Spleen (tissue), 7 donors: ENCODE measurements around the gene MAPK14.

Experiments used
- CTCF ChIP-seq, 11 experiments: fragments of 200-600 bp in 7 of 11; fragments of 450-650 bp in 4 of 11; sonication (generic) in 4 of 11; IDR thresholded peaks in 8 of 11; conservative IDR thresholded peaks in 3 of 11; 1 replicate in 7 of 11; 2 replicates in 4 of 11; pipeline versions ENCODE4 v1.4.0 to v1.8.0; 2016 to 2021; ENCODE audit warnings: antibody characterized with exemption in 11 of 11, inconsistent platforms in 4 of 11, mild to moderate bottlenecking in 1 of 11
- POLR2A ChIP-seq, 3 donors: fragments of 450-650 bp; IDR thresholded peaks; one replicate each; pipeline ENCODE4 v1.5.1; 2017; ENCODE audit warnings: antibody characterized with exemption in 3 of 3, mild to moderate bottlenecking in 1 of 3
- POLR2AphosphoS5 ChIP-seq, 3 donors: sonication (generic); formaldehyde crosslinking; IDR thresholded peaks; one replicate each; pipeline ENCODE4 v1.5.1; 2017; ENCODE audit warnings: antibody characterized with exemption in 3 of 3
- donor health status: DM: no; HTN: no; CAD: no; lungs with moderate emphysema.
- donor health status: DM: no; HTN: no; CAD: no.
- donor health status: DM: no; HTN: no; CAD: no.

- TF ChIP-seq POLR2AphosphoS5 (IDR thresholded peaks at IDR 0.05) (peak in 1 of 3 donors; percentile 12), CTCF (IDR thresholded peaks at IDR 0.05 in 8 of 11, conservative IDR thresholded peaks at IDR 0.05 in 3 of 11) (no peak), POLR2A (IDR thresholded peaks at IDR 0.05) (no peak)
These were observed 4.7 kb downstream of the MAPK14 start for GRCh38 chr6:36032261-36032660.
